ENCODE data around the gene MMAB. TPM values are rescaled to one million over a fixed set of nuclear protein-coding genes. Genes with fewer than 3 reads are reported as not detected.

Gene MMAB
- total RNA-seq, 2 donors from 2014 or later: 59.1 to 76.6 TPM

DNA sequence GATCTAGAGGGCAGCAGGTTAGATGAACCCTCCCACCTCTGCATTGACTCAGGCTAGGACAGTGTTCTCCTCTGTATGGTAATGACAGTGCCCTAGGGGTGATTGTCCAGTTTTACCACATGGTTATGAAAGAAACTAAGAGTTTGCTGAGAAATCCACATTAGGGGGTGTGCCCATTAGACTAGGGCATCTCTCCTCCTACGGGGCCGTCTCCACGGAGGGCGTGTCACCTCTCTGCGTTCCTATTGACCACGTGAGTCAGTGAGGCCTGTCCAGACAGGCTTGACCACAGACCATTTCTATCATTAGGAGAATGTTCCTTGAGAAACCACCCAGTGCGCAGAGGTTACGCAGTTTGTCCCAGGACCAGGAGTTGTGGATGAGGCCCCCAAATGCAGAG is 8.6 kb upstream of the MMAB start:
- no peaks in the 10 kb centered on the region for H3K4me1 ChIP-seq
- peaks cover 13% of the 10 kb centered on the region for H3K36me3 ChIP-seq
- no peak overlapping the region for H3K4me3 ChIP-seq
- intact Hi-C loops (cut with DNase I): no loop called here
- no peaks in the 10 kb centered on the region for H3K27me3 ChIP-seq
- H3K27ac ChIP-seq: no peak overlapping the region
- DNase-seq: no peak
- TF ChIP-seq, protein P1, sequence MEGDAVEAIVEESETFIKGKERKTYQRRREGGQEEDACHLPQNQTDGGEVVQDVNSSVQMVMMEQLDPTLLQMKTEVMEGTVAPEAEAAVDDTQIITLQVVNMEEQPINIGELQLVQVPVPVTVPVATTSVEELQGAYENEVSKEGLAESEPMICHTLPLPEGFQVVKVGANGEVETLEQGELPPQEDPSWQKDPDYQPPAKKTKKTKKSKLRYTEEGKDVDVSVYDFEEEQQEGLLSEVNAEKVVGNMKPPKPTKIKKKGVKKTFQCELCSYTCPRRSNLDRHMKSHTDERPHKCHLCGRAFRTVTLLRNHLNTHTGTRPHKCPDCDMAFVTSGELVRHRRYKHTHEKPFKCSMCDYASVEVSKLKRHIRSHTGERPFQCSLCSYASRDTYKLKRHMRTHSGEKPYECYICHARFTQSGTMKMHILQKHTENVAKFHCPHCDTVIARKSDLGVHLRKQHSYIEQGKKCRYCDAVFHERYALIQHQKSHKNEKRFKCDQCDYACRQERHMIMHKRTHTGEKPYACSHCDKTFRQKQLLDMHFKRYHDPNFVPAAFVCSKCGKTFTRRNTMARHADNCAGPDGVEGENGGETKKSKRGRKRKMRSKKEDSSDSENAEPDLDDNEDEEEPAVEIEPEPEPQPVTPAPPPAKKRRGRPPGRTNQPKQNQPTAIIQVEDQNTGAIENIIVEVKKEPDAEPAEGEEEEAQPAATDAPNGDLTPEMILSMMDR (IDR thresholded peaks at IDR 0.05): no peak
- no peaks in the 10 kb centered on the region for H3K9me3 ChIP-seq
- H3K9ac ChIP-seq (ENCODE audit: low read depth in 2 of 2, low read length in 2 of 2): no peak overlapping the region

DNA sequence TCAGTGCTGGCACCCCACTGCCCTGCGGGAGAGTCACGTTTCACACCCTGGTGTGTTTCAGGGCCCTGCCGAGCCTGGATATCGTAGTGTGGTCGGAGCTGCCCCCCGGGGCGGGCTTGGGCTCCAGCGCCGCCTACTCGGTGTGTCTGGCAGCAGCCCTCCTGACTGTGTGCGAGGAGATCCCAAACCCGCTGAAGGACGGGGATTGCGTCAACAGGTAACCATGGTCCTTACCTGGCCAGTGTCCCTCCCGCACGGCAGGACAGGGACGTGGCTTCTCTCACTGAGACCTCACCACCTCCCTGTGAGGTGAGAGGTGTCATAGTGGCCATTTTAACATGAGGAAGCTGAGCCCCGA is 8.0 kb upstream of the MMAB start:
- H3K9me3 ChIP-seq: no peaks in the 10 kb centered on the region
- no peak overlapping the region for H3K27ac ChIP-seq
- H3K4me1 ChIP-seq: no peaks in the 10 kb centered on the region
- TF ChIP-seq, protein P1 (IDR thresholded peaks at IDR 0.05): no peak
- no peak overlapping the region for H3K4me3 ChIP-seq
- peaks cover 16% of the 10 kb centered on the region for H3K36me3 ChIP-seq
- DNase-seq: no peak
- H3K27me3 ChIP-seq: no peaks in the 10 kb centered on the region
- intact Hi-C loops (cut with DNase I): no loop called here
- H3K9ac ChIP-seq (ENCODE audit: low read depth in 2 of 2, low read length in 2 of 2): no peak overlapping the region

DNA sequence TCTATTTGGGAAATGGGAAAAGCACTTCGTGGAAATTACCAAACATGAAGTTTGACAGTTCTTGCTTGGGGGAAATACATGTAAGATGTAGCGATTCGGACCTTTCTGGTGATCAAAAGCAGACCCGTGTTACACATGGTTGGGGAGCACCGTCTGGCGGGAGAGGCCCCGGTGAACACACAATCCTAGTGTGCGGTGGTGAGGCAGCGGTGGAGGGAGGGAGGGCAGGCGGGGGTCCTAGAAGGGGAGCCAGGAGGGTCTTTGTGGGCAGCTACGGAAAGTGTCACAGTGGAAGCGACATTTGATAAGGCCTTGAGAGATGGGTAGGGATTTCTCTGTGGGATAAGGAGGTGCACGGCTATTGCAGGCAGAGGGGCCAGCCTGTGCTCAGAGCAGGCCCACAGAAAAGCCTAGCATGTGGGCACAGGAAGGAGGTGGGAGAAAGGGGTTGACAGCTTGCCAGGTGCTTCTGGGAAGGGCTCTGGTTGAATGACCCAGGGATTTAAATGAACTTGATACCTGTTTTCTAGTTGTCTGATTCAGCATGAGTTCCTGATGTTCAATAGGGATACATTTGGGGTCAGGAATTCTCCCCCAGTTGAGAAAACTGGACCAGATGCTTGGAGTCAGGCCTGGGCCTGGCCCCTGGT is 7.5 kb upstream of the MMAB start:
- Histone ChIP-seq H3K4me3 (no peak overlapping the region), H3K27me3 (no peaks in the 10 kb centered on the region), H3K4me1 (no peaks in the 10 kb centered on the region), H3K27ac (no peak overlapping the region), H3K9me3 (no peaks in the 10 kb centered on the region), H3K36me3 (peaks cover 17% of the 10 kb centered on the region), H3K9ac (ENCODE audit: low read depth in 2 of 2, low read length in 2 of 2) (no peak overlapping the region)
- TF ChIP-seq, protein P1 (IDR thresholded peaks at IDR 0.05): no peak
- no peak for DNase-seq
- intact Hi-C loops (cut with DNase I): no loop called here

DNA sequence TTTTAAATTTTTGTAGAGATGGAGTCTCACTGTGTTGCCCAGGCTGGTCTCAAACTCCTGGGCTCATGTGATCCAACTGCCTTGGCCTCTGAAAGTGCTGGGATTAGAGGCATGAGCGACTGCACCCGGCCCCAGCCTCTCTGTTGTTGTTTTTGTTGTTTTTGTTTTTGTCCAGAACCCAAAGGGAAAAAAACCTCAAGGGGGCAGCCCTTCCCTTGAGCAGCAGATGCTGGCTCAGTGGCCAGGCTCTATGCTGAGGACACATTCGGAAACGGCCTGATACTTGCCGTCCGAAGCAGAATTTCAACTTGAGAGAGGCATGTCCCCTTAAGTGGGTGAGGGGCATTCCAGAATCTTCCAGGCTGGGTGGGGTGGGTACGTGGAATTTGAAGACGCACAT is 7.0 kb upstream of the MMAB start:
- no peaks in the 10 kb centered on the region for H3K9me3 ChIP-seq
- no peaks in the 10 kb centered on the region for H3K27me3 ChIP-seq
- intact Hi-C loops (cut with DNase I): no loop called here
- no peak for DNase-seq
- peaks cover 17% of the 10 kb centered on the region for H3K36me3 ChIP-seq
- no peak overlapping the region for H3K9ac ChIP-seq (ENCODE audit: low read depth in 2 of 2, low read length in 2 of 2)
- TF ChIP-seq, protein P1 (IDR thresholded peaks at IDR 0.05): no peak
- no peaks in the 10 kb centered on the region for H3K4me1 ChIP-seq
- no peak overlapping the region for H3K27ac ChIP-seq
- no peak overlapping the region for H3K4me3 ChIP-seq

DNA sequence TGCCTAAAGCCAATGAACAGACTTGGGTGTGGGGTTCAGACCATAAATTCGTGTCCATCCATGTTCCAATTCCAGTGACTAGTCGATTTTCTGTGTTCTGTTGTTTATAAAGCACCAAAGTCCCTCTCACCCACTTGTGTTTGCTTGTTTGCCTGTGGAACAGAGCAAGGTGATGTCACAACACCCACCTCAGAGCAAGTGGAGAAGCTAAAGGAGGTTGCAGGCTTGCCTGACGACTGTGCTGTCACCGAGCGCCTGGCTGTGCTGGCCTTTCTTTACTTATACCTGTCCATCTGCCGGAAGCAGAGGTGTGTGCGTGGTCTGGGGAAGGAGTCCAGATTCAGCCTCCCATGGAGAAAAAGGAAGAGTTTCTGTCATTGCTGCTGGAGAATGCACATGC is 6.3 kb upstream of the MMAB start:
- TF ChIP-seq, protein P1 (IDR thresholded peaks at IDR 0.05): no peak
- intact Hi-C loops (cut with DNase I): no loop called here
- Histone ChIP-seq H3K36me3 (peaks cover 17% of the 10 kb centered on the region), H3K27me3 (no peaks in the 10 kb centered on the region), H3K9ac (ENCODE audit: low read depth in 2 of 2, low read length in 2 of 2) (no peak overlapping the region), H3K4me1 (no peaks in the 10 kb centered on the region), H3K27ac (no peak overlapping the region), H3K9me3 (no peaks in the 10 kb centered on the region), H3K4me3 (no peak overlapping the region)
- DNase-seq: no peak
